K562 (cell line): ENCODE measurements around the gene ABHD16A. TPM values are rescaled to one million over a fixed set of nuclear protein-coding genes. Genes with fewer than 3 reads are reported as not detected.

Experiments
- BHLHE40 ChIP-seq: IDR thresholded peaks from 2 replicates; pipeline ENCODE4 v1.6.1; 2011; ENCODE audit warnings: low read length, improper control_type of control experiment
- CHD1 ChIP-seq: fragments of 200-600 bp; sonication (generic); IDR thresholded peaks from one replicate; pipeline ENCODE4 v1.6.1; 2012; ENCODE audit warnings: mild to moderate bottlenecking, moderate library complexity, low read length, inconsistent platforms
- DPF2 ChIP-seq: fragments of 450-650 bp; IDR thresholded peaks from 2 replicates; pipeline ENCODE4 v1.6.1; 2016
- GABPB1 ChIP-seq: sonication (generic); formaldehyde crosslinking; IDR thresholded peaks from 2 replicates; pipeline ENCODE4 v1.8.0; 2022; ENCODE audit warnings: mild to moderate bottlenecking, missing genetic modification reagents
- HBP1 ChIP-seq: fragments of 450-650 bp; formaldehyde crosslinking; IDR thresholded peaks from 2 replicates; pipeline ENCODE4 v1.4.0; 2022; ENCODE audit warnings: missing genetic modification characterization
- NFIX ChIP-seq: fragments of 250-450 bp; sonication (Bioruptor Pico); IDR thresholded peaks from 2 replicates; pipeline ENCODE4 v1.4.0; 2020; ENCODE audit warnings: low read depth, mild to moderate bottlenecking, moderate library complexity
- NFRKB ChIP-seq: fragments of 450-650 bp; IDR thresholded peaks from 2 replicates; pipeline ENCODE4 v1.6.1; 2016; ENCODE audit warnings: low read depth
- USF1 ChIP-seq: sonication (generic); formaldehyde crosslinking; IDR thresholded peaks from 2 replicates; pipeline ENCODE4 v1.9.0; 2022; ENCODE audit warnings: mild to moderate bottlenecking, missing genetic modification reagents
- ZNF146 ChIP-seq: IDR thresholded peaks from one replicate; pipeline ENCODE4 v1.6.1; 2018; ENCODE audit warnings: missing compliant biosample characterization; ENCODE audit not compliant: unreplicated experiment
- ZNF324 ChIP-seq: fragments of 250-450 bp; sonication (Bioruptor Pico); IDR thresholded peaks from 2 replicates; pipeline ENCODE4 v1.4.0; 2020; ENCODE audit warnings: mild to moderate bottlenecking
- ZNF586 ChIP-seq: fragments of 450-650 bp; formaldehyde crosslinking; conservative IDR thresholded peaks from 2 replicates; pipeline ENCODE4 v1.4.0; 2020; ENCODE audit warnings: mild to moderate bottlenecking, moderate library complexity
- polyA plus RNA-seq, 8 experiments: library from polyadenylated mRNA; depleted of rRNA in 4 of 8; stranded (reverse) in 5 of 8; unstranded in 3 of 8; fragments of >200 nt; fragmentation: Nextera tagmentation in 2 of 8; fragmentation: Illumina TruSeq in 1 of 8; extraction: Ambion mirVana in 2 of 8; extraction: Trizol in 1 of 8; gene quantifications; 2 replicates each; pipeline versions ENCODE4 v1.2.1 to v1.2.3, GENCODE V29; 2011 to 2014; ENCODE audit warnings: inconsistent platforms in 1 of 8, missing spikeins in 1 of 8
- total RNA-seq, 7 experiments: library from RNA; depleted of rRNA in 6 of 7; stranded (reverse); fragments of >200 nt in 6 of 7; fragmentation: Illumina TruSeq in 2 of 7; extraction: Trizol in 2 of 7; gene quantifications; 2 replicates each; pipeline versions ENCODE4 v1.2.1 to v1.2.3, GENCODE V29; 2011 to 2021; ENCODE audit warnings: low replicate concordance in 1 of 7
- TF ChIP-seq, protein P1 (sequence below): sonication (generic); formaldehyde crosslinking; IDR thresholded peaks from 2 replicates; pipeline ENCODE4 v1.8.0; 2023; ENCODE audit warnings: missing genetic modification reagents, mild to moderate bottlenecking, borderline replicate concordance
- TF ChIP-seq, protein P2 (sequence below): fragments of 250-450 bp; sonication (Bioruptor Pico); IDR thresholded peaks from 2 replicates; pipeline ENCODE4 v1.5.0; 2021
- TF ChIP-seq, protein P3 (sequence below), 3 experiments: fragments of 200-800 bp in 1 of 3; sonication (Bioruptor generic) in 1 of 3; sonication (generic) in 1 of 3; formaldehyde crosslinking in 1 of 3; IDR thresholded peaks; 2 replicates each; pipeline versions ENCODE4 v1.6.1 to v1.8.0; 2016 to 2022; ENCODE audit warnings: mild to moderate bottlenecking in 2 of 3, missing compliant biosample characterization in 2 of 3, missing genetic modification characterization in 2 of 3, missing genetic modification reagents in 1 of 3
- TF ChIP-seq, protein P4 (sequence below): fragments of 450-650 bp; conservative IDR thresholded peaks from 2 replicates; pipeline ENCODE4 v1.6.1; 2016; ENCODE audit warnings: missing genetic modification characterization, low read depth, mild to moderate bottlenecking, control low read depth, missing compliant biosample characterization

The ABHD16A gene
- total and polyA plus RNA-seq, 9 of the 15 experiments (the other 6 are each of a cell fraction or from before 2014, with no cell fraction given), result 25.8 to 120 (median 81.6) TPM

DNA sequence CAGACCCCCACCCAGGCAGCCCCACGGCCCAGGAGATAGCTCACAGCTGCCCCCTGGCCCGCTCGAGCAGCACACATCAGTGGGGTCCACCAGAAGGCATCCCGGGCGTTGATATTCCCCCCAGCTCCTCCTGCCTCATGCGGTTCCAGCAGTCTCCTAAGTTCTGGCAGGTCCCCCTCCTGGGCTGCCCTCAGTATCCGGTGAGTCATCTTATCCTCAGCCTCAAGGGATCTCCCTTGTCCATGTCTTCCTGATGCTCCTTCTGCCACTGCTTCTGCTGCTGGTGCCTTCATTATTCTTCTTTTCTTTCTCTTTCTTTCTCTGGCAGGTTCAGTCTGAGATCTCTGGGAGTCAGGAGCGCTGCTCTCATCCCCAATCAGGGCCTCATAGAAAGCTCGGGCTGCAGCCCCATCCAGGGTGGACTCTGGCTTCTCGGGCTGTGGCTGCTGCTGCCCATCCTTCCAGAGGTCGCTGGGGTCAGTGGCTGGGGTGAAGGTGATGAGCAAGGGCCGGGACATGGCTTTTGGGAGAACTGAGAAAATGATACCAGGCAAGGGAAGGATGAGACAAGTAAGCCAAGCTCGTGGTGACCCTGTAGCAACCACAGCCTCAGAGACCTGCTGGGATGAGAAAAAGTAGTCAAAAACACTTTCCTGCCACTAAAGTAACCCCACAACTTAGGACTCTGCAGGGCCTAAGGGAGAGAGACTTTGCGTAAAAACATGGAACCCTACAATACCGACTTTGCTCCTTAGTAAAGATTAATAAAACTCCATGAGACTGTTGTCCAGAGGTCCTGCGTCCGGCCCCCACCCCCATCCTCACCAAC is 38.9 kb downstream of the ABHD16A start (continued):
- TF ChIP-seq, protein P1, sequence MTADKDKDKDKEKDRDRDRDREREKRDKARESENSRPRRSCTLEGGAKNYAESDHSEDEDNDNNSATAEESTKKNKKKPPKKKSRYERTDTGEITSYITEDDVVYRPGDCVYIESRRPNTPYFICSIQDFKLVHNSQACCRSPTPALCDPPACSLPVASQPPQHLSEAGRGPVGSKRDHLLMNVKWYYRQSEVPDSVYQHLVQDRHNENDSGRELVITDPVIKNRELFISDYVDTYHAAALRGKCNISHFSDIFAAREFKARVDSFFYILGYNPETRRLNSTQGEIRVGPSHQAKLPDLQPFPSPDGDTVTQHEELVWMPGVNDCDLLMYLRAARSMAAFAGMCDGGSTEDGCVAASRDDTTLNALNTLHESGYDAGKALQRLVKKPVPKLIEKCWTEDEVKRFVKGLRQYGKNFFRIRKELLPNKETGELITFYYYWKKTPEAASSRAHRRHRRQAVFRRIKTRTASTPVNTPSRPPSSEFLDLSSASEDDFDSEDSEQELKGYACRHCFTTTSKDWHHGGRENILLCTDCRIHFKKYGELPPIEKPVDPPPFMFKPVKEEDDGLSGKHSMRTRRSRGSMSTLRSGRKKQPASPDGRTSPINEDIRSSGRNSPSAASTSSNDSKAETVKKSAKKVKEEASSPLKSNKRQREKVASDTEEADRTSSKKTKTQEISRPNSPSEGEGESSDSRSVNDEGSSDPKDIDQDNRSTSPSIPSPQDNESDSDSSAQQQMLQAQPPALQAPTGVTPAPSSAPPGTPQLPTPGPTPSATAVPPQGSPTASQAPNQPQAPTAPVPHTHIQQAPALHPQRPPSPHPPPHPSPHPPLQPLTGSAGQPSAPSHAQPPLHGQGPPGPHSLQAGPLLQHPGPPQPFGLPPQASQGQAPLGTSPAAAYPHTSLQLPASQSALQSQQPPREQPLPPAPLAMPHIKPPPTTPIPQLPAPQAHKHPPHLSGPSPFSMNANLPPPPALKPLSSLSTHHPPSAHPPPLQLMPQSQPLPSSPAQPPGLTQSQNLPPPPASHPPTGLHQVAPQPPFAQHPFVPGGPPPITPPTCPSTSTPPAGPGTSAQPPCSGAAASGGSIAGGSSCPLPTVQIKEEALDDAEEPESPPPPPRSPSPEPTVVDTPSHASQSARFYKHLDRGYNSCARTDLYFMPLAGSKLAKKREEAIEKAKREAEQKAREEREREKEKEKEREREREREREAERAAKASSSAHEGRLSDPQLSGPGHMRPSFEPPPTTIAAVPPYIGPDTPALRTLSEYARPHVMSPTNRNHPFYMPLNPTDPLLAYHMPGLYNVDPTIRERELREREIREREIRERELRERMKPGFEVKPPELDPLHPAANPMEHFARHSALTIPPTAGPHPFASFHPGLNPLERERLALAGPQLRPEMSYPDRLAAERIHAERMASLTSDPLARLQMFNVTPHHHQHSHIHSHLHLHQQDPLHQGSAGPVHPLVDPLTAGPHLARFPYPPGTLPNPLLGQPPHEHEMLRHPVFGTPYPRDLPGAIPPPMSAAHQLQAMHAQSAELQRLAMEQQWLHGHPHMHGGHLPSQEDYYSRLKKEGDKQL (CRISPR knock-in tag), result peak; percentile 21; the same call in 1 of the 2 replicates
- TF ChIP-seq, protein P2, sequence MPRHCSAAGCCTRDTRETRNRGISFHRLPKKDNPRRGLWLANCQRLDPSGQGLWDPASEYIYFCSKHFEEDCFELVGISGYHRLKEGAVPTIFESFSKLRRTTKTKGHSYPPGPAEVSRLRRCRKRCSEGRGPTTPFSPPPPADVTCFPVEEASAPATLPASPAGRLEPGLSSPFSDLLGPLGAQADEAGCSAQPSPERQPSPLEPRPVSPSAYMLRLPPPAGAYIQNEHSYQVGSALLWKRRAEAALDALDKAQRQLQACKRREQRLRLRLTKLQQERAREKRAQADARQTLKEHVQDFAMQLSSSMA, result no peak
- TF ChIP-seq NFIX (CRISPR knock-in tag) (no peak), ZNF586 (no peak), CHD1 (no peak), ZNF324 (CRISPR knock-in tag) (peak; percentile 7; the same call in 1 of the 2 replicates), USF1 (CRISPR knock-in tag) (no peak; the same call in 1 of the 2 replicates), GABPB1 (CRISPR knock-in tag) (peak; percentile 79), DPF2 (peak; percentile 94), ZNF146 (CRISPR knock-in tag) (no peak), HBP1 (no peak), BHLHE40 (no peak; the same call in 1 of the 2 replicates), NFRKB (no peak; the same call in none of the 2 replicates)
- TF ChIP-seq, protein P3, sequence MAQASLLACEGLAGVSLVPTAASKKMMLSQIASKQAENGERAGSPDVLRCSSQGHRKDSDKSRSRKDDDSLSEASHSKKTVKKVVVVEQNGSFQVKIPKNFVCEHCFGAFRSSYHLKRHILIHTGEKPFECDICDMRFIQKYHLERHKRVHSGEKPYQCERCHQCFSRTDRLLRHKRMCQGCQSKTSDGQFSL (CRISPR knock-in tag; IDR thresholded peaks at IDR 0.05), result no peak
- TF ChIP-seq, protein P3 (tag; IDR thresholded peaks at IDR 0.05), result no peak
- TF ChIP-seq, protein P4, sequence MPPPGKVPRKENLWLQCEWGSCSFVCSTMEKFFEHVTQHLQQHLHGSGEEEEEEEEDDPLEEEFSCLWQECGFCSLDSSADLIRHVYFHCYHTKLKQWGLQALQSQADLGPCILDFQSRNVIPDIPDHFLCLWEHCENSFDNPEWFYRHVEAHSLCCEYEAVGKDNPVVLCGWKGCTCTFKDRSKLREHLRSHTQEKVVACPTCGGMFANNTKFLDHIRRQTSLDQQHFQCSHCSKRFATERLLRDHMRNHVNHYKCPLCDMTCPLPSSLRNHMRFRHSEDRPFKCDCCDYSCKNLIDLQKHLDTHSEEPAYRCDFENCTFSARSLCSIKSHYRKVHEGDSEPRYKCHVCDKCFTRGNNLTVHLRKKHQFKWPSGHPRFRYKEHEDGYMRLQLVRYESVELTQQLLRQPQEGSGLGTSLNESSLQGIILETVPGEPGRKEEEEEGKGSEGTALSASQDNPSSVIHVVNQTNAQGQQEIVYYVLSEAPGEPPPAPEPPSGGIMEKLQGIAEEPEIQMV (tag), result no peak
